Memory B cell (primary cell): ENCODE measurements around the gene GPR180.

Experiments used
- ATAC-seq: fragments of 150-1000 bp; cut with Tn5 transposase; 2 replicates; pipeline ENCODE4 v1.10.0; 2021; ENCODE audit warnings: low read depth, mild to moderate bottlenecking, moderate library complexity
- DNase-seq, 2 donors: peaks; one replicate each; pipeline ENCODE4 v3.0.0; 2022; ENCODE audit warnings: low spot score in 2 of 2
- H3K27ac Mint-ChIP-seq: one replicate; pipeline ENCODE4 v1.8.0; 2022; ENCODE audit warnings: mild to moderate bottlenecking, moderate library complexity, mixed read lengths
- H3K27me3 Mint-ChIP-seq: one replicate; pipeline ENCODE4 v1.8.0; 2022; ENCODE audit warnings: mixed read lengths
- H3K36me3 Mint-ChIP-seq: one replicate; pipeline ENCODE4 v1.8.0; 2022; ENCODE audit warnings: mild to moderate bottlenecking, mixed read lengths
- H3K4me1 Mint-ChIP-seq: one replicate; pipeline ENCODE4 v1.8.0; 2022; ENCODE audit warnings: mixed read lengths
- H3K4me3 Mint-ChIP-seq: one replicate; pipeline ENCODE4 v1.8.0; 2022; ENCODE audit warnings: mild to moderate bottlenecking, moderate library complexity, mixed read lengths
- H3K9me3 Mint-ChIP-seq: one replicate; pipeline ENCODE4 v1.8.0; 2022; ENCODE audit warnings: mixed read lengths

The GPR180 gene

DNA sequence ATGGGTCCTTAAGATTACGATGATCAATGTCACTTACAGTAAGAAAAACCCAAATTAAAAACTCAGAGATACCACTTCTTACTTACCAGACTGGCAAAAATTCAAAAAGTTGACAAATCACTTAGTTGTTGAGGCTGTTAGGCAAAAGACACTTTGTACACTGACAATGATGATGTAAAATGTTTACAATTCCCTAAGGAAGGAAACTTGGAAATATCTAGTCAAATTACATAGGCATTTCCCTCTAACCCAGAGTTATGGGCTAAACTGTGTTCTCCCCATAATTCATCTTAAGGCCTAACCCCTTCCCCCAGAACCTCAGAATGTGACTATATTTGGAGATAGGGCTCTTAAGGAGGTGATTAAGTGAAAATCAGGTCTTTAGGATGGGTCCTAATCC lies 17.7 kb upstream of the GPR180 start:
- Mint-ChIP-seq H3K36me3 (peaks cover 41% of the 10 kb centered on the region), H3K9me3 (no peaks in the 10 kb centered on the region), H3K27me3 (no peaks in the 10 kb centered on the region), H3K27ac (no peak overlapping the region), H3K4me3 (no peak overlapping the region), H3K4me1 (peaks cover 10% of the 10 kb centered on the region)
- no peak for DNase-seq
- ATAC-seq = no peak

DNA sequence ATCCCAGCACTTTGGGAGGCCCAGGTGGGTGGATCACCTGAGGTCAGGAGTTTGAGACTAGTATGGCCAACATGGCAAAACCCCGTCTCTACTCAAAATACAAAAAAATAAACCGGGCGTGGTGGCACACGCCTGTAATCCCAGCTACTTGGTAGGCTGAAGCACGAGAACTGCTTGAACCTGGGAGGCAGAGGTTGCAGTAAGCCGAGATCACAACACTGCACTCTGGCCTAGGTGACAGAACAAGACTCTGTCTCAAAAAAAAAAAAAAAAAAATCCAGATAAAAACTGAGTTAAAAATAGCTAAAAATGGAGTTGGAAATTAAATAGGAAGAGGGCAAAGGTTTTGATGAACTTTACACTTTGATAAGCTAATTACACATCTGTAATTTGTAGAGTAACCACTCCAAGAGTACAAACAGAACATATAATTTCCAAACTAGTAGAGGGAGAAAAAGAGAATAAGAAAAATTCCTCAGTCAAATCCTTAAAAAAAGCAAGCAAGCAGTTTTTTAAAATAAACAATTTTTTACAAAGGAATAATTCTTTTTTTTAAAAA lies 16.0 kb upstream of the GPR180 start:
- Mint-ChIP-seq H3K27ac (no peak overlapping the region), H3K4me3 (no peak overlapping the region), H3K27me3 (no peaks in the 10 kb centered on the region), H3K4me1 (peaks cover 15% of the 10 kb centered on the region), H3K36me3 (peaks cover 39% of the 10 kb centered on the region), H3K9me3 (no peaks in the 10 kb centered on the region)
- ATAC-seq (no peak), DNase-seq (no peak)

DNA sequence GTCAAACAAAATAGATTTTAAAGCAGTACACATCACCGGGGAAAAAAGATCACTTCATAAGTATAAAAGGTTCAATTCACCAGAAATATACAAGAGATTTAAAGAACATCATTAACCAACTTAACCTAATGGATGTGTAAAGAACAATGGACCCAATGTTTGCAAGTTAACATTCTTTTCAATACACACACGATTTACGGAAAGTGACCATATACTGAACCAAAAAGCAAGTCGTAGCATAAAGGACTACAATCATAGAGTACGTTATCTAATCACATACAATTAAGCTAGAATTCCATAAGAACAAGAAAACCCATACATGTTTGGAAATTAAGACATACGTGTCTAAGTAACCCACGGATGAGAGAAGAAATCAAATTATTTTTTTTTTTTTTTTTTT lies 15.3 kb upstream of the GPR180 start:
- no peak overlapping the region for H3K4me3 Mint-ChIP-seq
- no peak for DNase-seq
- no peak for ATAC-seq
- peaks cover 35% of the 10 kb centered on the region for H3K36me3 Mint-ChIP-seq
- no peak overlapping the region for H3K27ac Mint-ChIP-seq
- H3K9me3 Mint-ChIP-seq = no peaks in the 10 kb centered on the region
- no peaks in the 10 kb centered on the region for H3K27me3 Mint-ChIP-seq
- peaks cover 15% of the 10 kb centered on the region for H3K4me1 Mint-ChIP-seq

DNA sequence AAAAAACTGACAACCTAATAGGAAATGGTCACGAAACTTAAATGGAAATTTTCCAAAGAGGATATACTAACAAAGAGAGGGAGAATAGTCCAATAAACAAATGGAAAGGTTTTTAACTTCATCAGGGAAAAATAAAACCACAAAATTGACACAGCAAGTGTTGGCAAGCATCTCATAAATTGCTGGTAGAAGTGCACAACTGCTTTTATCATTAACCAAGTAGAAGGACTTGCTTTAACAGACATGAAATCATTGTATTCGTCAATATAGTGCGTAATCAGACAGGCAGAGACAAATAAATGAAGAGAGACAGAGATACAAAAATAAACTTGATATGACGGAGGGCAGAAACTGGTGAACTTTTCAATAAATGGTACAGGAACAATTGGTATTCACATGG lies 13.1 kb upstream of the GPR180 start:
- DNase-seq (no peak), ATAC-seq (no peak)
- Mint-ChIP-seq H3K27ac (peak overlapping the region; percentile 45), H3K4me3 (no peak overlapping the region), H3K27me3 (no peaks in the 10 kb centered on the region), H3K4me1 (peaks cover 15% of the 10 kb centered on the region), H3K9me3 (no peaks in the 10 kb centered on the region), H3K36me3 (peaks cover 27% of the 10 kb centered on the region)

DNA sequence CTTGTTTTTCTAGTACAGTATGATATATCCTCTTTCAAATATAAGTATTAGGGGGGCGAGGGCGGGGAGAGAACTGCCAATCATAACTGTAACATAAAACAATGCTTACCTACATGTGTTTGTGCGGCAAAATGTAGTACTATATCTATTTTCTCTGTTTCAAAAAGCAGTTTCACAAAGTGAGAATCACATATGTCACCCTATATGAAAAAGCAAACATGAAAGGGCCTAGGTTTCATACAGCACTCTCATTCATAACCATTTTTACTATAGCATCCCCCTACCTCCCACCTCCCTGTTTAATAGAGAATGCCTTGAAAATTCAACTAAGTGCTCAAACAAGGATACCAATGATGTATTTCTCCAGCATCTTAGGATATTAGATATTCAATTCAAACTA lies 10.9 kb upstream of the GPR180 start:
- ATAC-seq (no peak), DNase-seq (no peak)
- Mint-ChIP-seq H3K27ac (no peak overlapping the region), H3K9me3 (no peaks in the 10 kb centered on the region), H3K4me3 (no peak overlapping the region), H3K4me1 (peaks cover 28% of the 10 kb centered on the region), H3K27me3 (no peaks in the 10 kb centered on the region), H3K36me3 (peaks cover 21% of the 10 kb centered on the region)

- ATAC-seq = peak; percentile 36
- peak overlapping the region; percentile 85 for H3K27ac Mint-ChIP-seq
- peaks cover 17% of the 10 kb centered on the region for H3K4me1 Mint-ChIP-seq
- peaks cover 6% of the 10 kb centered on the region for H3K36me3 Mint-ChIP-seq
- DNase-seq = no peak
- H3K4me3 Mint-ChIP-seq = peak overlapping the region; percentile 92
- no peaks in the 10 kb centered on the region for H3K27me3 Mint-ChIP-seq
- H3K9me3 Mint-ChIP-seq = peaks cover 2% of the 10 kb centered on the region
Observed at GRCh38 chr13:94595001-94595949, 6.4 kb upstream of the GPR180 start.

GRCh38 chr13:94595950-94596574 lies 5.6 kb upstream of the GPR180 start, which contains the start of gene TGDS:
TSS of gene TGDS (minus strand) at chr13:94596152. CDS start at chr13:94596136, 16 bp downstream.
- peaks cover 4% of the 10 kb centered on the region for H3K9me3 Mint-ChIP-seq
- DNase-seq = peak; percentile 64 to 76
- peak; percentile 94 for ATAC-seq
- peaks cover 3% of the 10 kb centered on the region for H3K36me3 Mint-ChIP-seq
- peak within 1 kb of the TSS; percentile 85 for H3K27ac Mint-ChIP-seq
- no peaks in the 10 kb centered on the region for H3K27me3 Mint-ChIP-seq
- peaks cover 21% of the 10 kb centered on the region for H3K4me1 Mint-ChIP-seq
- peak within 1 kb of the TSS; percentile 92 for H3K4me3 Mint-ChIP-seq

GRCh38 chr13:94596575-94596971 lies 5.1 kb upstream of the GPR180 start:
- ATAC-seq (no peak), DNase-seq (no peak)
- Mint-ChIP-seq H3K36me3 (peaks cover 3% of the 10 kb centered on the region), H3K27me3 (no peaks in the 10 kb centered on the region), H3K27ac (peak overlapping the region; percentile 85), H3K4me3 (peak overlapping the region; percentile 92), H3K9me3 (peaks cover 4% of the 10 kb centered on the region), H3K4me1 (peaks cover 21% of the 10 kb centered on the region)

DNA sequence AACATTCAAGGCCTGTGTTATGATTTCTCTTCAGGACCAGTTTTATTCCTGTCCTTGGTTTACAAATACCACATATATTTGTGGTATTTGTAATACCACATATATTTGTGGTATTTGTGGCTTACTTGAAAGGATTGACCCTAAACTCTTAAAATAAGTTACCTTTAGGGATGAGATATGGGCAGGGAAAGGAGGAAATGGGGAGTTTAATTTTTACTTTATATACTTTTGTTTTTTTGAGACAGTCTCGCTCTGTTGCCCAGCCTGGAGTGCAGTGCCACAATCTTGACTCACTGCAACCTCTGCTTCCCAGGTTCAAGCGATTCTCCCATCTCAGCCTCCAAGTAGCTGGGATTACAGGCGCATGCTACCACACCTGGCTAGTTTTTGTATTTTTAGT lies 3.4 kb upstream of the GPR180 start:
- Mint-ChIP-seq H3K4me3 (no peak overlapping the region), H3K9me3 (peaks cover 4% of the 10 kb centered on the region), H3K4me1 (peaks cover 27% of the 10 kb centered on the region), H3K27me3 (no peaks in the 10 kb centered on the region), H3K36me3 (peaks cover 2% of the 10 kb centered on the region), H3K27ac (no peak overlapping the region)
- DNase-seq = no peak
- no peak for ATAC-seq

DNA sequence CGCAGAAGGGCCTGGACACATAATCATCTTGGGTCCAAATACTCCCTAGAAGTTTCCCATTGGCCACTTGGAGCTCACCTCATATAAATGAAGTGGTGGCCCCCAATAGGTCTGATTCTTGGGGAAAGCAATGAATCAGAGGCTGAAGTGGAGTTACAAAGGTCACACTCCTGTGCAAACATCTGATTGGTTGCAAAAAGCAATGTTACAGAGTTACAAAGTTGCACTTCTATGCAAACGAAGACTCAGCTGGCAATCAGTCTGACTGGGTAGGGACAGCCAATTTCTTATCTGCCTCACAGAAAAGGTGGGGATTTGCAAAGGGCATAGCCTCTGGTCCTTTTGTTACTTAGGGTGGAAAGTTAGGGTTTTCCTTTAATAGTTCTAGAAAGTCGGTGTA lies 1.8 kb upstream of the GPR180 start:
- Mint-ChIP-seq H3K36me3 (no peaks in the 10 kb centered on the region), H3K9me3 (peaks cover 4% of the 10 kb centered on the region), H3K4me3 (no peak overlapping the region), H3K27me3 (no peaks in the 10 kb centered on the region), H3K4me1 (peaks cover 24% of the 10 kb centered on the region), H3K27ac (no peak overlapping the region)
- DNase-seq (no peak), ATAC-seq (no peak)

DNA sequence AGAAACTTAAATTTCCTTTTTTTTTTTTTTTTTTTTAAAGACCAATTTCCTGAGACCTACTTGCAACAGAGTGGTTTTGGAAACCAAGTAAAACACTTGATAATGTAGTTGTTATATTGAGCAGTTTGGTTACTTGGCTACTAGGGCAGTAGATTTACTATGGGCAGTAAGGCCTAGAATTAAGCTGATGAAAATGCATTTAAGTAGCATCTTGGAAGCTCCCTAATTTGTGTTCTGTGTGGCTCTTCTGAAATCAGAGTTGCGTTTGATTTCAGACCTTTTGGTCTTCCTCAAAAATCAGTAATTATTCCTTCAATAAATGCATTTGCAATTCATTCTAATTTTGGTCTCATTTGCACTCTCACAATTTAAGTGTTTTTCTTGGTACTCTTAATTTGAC lies 810 bp downstream of the GPR180 start:
- DNase-seq = no peak
- no peaks in the 10 kb centered on the region for H3K27me3 Mint-ChIP-seq

DNA sequence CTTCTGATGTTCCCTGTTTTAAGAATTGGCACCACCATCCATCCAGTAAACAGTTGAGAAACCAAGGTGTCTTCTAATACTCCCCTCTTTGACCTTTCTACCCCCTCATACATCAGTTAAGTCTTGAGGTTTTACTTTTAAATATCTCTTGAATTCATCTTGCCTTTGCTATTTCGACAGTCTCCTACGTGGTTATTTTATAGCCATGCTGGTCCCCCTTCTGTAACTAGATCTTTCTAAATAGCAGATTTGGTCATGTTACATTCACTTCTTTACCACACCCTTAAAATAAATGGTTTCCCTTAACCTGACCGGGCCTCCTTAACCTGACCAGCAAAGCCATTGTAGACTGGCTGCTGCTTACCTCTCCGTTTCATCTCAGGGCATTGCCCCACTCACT lies 5.4 kb downstream of the GPR180 start:
- Mint-ChIP-seq H3K27me3 (no peaks in the 10 kb centered on the region), H3K4me1 (peaks cover 11% of the 10 kb centered on the region), H3K36me3 (peaks cover 11% of the 10 kb centered on the region), H3K4me3 (no peak overlapping the region), H3K9me3 (no peaks in the 10 kb centered on the region), H3K27ac (peak overlapping the region; percentile 12)
- ATAC-seq (no peak), DNase-seq (no peak)

More for the DNA sequence above, 810 bp downstream of the GPR180 start:
- Mint-ChIP-seq H3K4me3 (peak overlapping the region; percentile 88), H3K4me1 (peaks cover 15% of the 10 kb centered on the region), H3K9me3 (peaks cover 2% of the 10 kb centered on the region), H3K27ac (no peak overlapping the region), H3K36me3 (peaks cover 7% of the 10 kb centered on the region)
- no peak for ATAC-seq

GRCh38 chr13:94607939-94608338 lies 6.3 kb downstream of the GPR180 start:
- Mint-ChIP-seq H3K4me1 (peaks cover 7% of the 10 kb centered on the region), H3K4me3 (no peak overlapping the region), H3K27me3 (no peaks in the 10 kb centered on the region), H3K9me3 (no peaks in the 10 kb centered on the region), H3K27ac (no peak overlapping the region), H3K36me3 (peaks cover 12% of the 10 kb centered on the region)
- ATAC-seq = no peak
- DNase-seq = no peak

- Mint-ChIP-seq H3K4me3 (no peak overlapping the region), H3K27me3 (no peaks in the 10 kb centered on the region), H3K9me3 (no peaks in the 10 kb centered on the region), H3K36me3 (peaks cover 13% of the 10 kb centered on the region), H3K4me1 (peaks cover 4% of the 10 kb centered on the region), H3K27ac (no peak overlapping the region)
- ATAC-seq = no peak
- no peak for DNase-seq
Observed at GRCh38 chr13:94608586-94608985, 6.9 kb downstream of the GPR180 start.
